Colonic mucosa (tissue), 4 donors: Measurements from ENCODE around the gene DLK2. TPM values are rescaled to one million over a fixed set of nuclear protein-coding genes. Genes with fewer than 3 reads are reported as not detected.
"Not testable (repeated sequence)": the region's sequence is repeated elsewhere in the genome, so short reads cannot be mapped to it uniquely, and the experiment has no call there.

Experiments
- DNase-seq: peaks from one replicate; pipeline ENCODE4 v3.0.0-alpha.2; 2020
- H3K27ac ChIP-seq: fragments of 200-600 bp; one replicate; pipeline ENCODE4 v1.8.0; 2021
- H3K27me3 ChIP-seq: fragments of 200-600 bp; one replicate; pipeline ENCODE4 v1.8.0; 2021
- H3K36me3 ChIP-seq: fragments of 200-600 bp; one replicate; pipeline ENCODE4 v1.8.0; 2021
- H3K4me1 ChIP-seq: fragments of 200-600 bp; one replicate; pipeline ENCODE4 v1.8.0; 2021; ENCODE audit warnings: mild to moderate bottlenecking
- H3K4me3 ChIP-seq: fragments of 200-600 bp; one replicate; pipeline ENCODE4 v1.8.0; 2021
- H3K9ac ChIP-seq, 2 donors: one replicate each; pipeline ENCODE4 v1.7.0; 2013; ENCODE audit warnings: control low read depth in 2 of 2, low read depth in 2 of 2, low read length in 2 of 2
- H3K9me3 ChIP-seq: fragments of 200-600 bp; one replicate; pipeline ENCODE4 v1.8.0; 2021
- CTCF ChIP-seq: fragments of 200-600 bp; IDR thresholded peaks from one replicate; pipeline ENCODE4 v1.8.0; 2022; ENCODE audit warnings: antibody characterized with exemption, mild to moderate bottlenecking
- intact Hi-C: fragments of 100-400 bp; cut with DNase I; formaldehyde crosslinking; loops from one replicate; pipeline ENCODE4 v1.14.1; 2022
- total RNA-seq, 2 donors: library from RNA; stranded (reverse); fragmentation: NEBNext Ultra II Directional in 1 of 2; extraction: Animal tissue kit (Norgen Biotek cat#: 25700) in 1 of 2; gene quantifications; one replicate each; pipeline ENCODE4 v1.2.1, GENCODE V29; 2021
- donor health status: healthy.
- donor health status: DM: no; HTN: no; CAD: no.
- donor health status: DM: no; HTN: no; CAD: no.

Gene DLK2
- total RNA-seq, 2 donors from 2014 or later: 0.19 to 0.22 TPM

GRCh38 chr6:43465948-43466347, 10.6 kb upstream of the DLK2 start:
- DNase-seq: no peak
- Histone ChIP-seq H3K36me3 (no peaks in the 10 kb centered on the region), H3K4me3 (no peak overlapping the region), H3K9ac (no peak overlapping the region), H3K27me3 (no peaks in the 10 kb centered on the region), H3K4me1 (no peaks in the 10 kb centered on the region), H3K9me3 (no peaks in the 10 kb centered on the region), H3K27ac (no peak overlapping the region)
- intact Hi-C loops: no loop called here
- no peak for TF ChIP-seq CTCF

DNA sequence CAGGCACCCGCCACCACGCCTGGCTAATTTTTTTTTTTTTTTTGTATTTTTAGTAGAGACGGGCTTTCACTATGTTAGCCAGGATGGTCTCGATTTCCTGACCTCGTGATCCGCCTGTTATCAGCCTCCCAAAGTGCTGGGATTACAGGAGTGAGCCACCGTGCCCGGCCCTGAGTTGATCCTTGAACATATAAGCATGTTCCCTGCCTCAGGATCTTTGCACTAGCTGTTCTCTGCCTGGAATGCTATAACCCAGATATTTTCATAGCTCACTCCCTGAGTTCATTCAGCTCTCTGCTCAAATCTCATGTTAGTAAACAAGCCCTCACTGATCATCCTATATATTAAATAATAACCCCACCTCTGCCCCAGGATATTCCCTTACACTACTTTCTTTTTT, 9.0 kb upstream of the DLK2 start:
- intact Hi-C loops: no loop called here
- H3K36me3 ChIP-seq: no peaks in the 10 kb centered on the region
- no peak for TF ChIP-seq CTCF
- DNase-seq: no peak
- no peaks in the 10 kb centered on the region for H3K4me1 ChIP-seq
- H3K9ac ChIP-seq: no peak overlapping the region
- no peak overlapping the region for H3K27ac ChIP-seq
- H3K27me3 ChIP-seq: no peaks in the 10 kb centered on the region
- H3K4me3 ChIP-seq: no peak overlapping the region
- H3K9me3 ChIP-seq: no peaks in the 10 kb centered on the region

GRCh38 chr6:43461936-43462335, 6.6 kb upstream of the DLK2 start:
- Histone ChIP-seq H3K36me3 (no peaks in the 10 kb centered on the region), H3K9ac (no peak overlapping the region), H3K27ac (no peak overlapping the region), H3K4me3 (no peak overlapping the region), H3K27me3 (no peaks in the 10 kb centered on the region), H3K4me1 (no peaks in the 10 kb centered on the region), H3K9me3 (no peaks in the 10 kb centered on the region)
- intact Hi-C loops: no loop called here
- no peak for TF ChIP-seq CTCF
- no peak for DNase-seq

DNA sequence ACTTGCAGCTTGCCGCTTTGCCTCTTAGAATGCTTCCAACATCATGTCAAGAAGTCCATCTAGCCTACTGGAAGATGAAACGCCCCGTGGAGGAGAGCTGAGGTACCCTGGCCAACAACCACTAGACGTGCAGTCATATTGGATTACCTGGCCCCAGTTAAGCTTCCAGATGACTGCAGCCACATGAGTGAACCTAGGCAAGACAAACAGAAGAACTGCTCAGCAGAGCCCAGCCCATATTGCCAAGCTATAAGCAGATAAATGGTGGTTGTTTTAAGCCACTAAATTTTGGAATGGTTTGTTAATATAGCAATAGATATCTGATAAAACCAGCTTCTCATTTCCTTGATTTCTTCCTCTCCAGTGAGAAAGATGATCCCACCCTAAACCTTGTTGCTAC, 4.7 kb upstream of the DLK2 start:
- no peak overlapping the region for H3K27ac ChIP-seq
- peaks cover 5% of the 10 kb centered on the region for H3K4me1 ChIP-seq
- no peak overlapping the region for H3K9ac ChIP-seq
- H3K36me3 ChIP-seq: no peaks in the 10 kb centered on the region
- H3K4me3 ChIP-seq: no peak overlapping the region
- H3K9me3 ChIP-seq: no peaks in the 10 kb centered on the region
- intact Hi-C loops: no loop called here
- H3K27me3 ChIP-seq: peaks cover 11% of the 10 kb centered on the region
- no peak for DNase-seq
- TF ChIP-seq CTCF: no peak

- H3K4me1 ChIP-seq: peaks cover 5% of the 10 kb centered on the region
- no peak overlapping the region for H3K9ac ChIP-seq
- intact Hi-C loops: no loop called here
- DNase-seq: no peak
- H3K4me3 ChIP-seq: no peak overlapping the region
- H3K27ac ChIP-seq: no peak overlapping the region
- peaks cover 13% of the 10 kb centered on the region for H3K27me3 ChIP-seq
- H3K36me3 ChIP-seq: no peaks in the 10 kb centered on the region
- TF ChIP-seq CTCF: no peak
- no peaks in the 10 kb centered on the region for H3K9me3 ChIP-seq
These were observed 4.2 kb upstream of the DLK2 start for GRCh38 chr6:43459535-43459934.

DNA sequence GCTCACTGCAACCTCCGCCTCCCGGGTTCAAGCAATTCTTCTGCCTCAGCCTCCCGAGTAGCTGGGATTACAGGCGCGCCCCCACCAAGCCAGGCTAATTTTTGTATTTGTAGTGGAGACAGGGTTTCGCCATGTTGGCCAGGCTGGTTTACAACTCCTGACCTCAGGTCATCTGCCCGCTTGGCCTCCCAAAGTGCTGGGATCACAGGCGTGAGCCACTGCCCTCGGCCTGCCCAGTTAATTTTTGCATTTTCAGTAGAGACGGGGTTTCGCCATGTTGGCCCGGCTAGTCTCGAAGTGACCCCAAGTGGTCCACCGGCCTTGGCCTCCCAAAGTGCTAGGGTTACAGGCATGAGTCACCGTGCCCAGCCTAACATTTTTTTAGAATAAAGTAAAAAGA, 2.8 kb upstream of the DLK2 start:
- H3K9ac ChIP-seq, DNase-seq, intact Hi-C loops, H3K36me3 ChIP-seq, H3K27ac ChIP-seq, H3K4me1 ChIP-seq, H3K9me3 ChIP-seq, H3K4me3 ChIP-seq: not testable (repeated sequence)
- H3K27me3 ChIP-seq: peaks cover 13% of the 10 kb centered on the region
